ENCODE data around the gene PCDHA8.

DNA sequence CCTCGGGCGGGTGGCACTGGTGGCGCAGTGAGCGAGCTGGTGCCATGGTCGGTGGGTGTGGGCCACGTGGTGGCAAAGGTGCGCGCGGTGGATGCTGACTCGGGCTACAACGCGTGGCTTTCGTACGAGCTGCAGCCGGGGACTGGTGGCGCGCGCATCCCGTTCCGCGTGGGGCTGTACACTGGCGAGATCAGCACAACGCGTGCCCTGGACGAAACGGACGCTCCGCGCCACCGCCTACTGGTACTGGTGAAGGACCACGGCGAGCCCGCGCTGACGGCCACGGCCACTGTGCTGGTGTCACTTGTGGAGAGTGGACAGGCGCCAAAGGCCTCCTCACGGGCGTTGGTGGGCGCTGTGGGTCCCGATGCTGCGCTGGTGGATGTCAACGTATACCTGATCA, 32.1 kb upstream of the PCDHA8 start:
- TF ChIP-seq, protein P1, sequence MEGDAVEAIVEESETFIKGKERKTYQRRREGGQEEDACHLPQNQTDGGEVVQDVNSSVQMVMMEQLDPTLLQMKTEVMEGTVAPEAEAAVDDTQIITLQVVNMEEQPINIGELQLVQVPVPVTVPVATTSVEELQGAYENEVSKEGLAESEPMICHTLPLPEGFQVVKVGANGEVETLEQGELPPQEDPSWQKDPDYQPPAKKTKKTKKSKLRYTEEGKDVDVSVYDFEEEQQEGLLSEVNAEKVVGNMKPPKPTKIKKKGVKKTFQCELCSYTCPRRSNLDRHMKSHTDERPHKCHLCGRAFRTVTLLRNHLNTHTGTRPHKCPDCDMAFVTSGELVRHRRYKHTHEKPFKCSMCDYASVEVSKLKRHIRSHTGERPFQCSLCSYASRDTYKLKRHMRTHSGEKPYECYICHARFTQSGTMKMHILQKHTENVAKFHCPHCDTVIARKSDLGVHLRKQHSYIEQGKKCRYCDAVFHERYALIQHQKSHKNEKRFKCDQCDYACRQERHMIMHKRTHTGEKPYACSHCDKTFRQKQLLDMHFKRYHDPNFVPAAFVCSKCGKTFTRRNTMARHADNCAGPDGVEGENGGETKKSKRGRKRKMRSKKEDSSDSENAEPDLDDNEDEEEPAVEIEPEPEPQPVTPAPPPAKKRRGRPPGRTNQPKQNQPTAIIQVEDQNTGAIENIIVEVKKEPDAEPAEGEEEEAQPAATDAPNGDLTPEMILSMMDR (IDR thresholded peaks at IDR 0.05) = no peak
- TF ChIP-seq POLR2A (IDR thresholded peaks at IDR 0.05) = no peak
